K562 (cell line): ENCODE results near the gene RNF39. TPM values are rescaled to one million over a fixed set of nuclear protein-coding genes. Genes with fewer than 3 reads are reported as not detected.
A peak's percentile ranks its signal among the peaks of the same experiment; 100 is the strongest.

ENCODE experiments used
- ASH1L ChIP-seq: fragments of 450-650 bp; IDR thresholded peaks from 2 replicates; pipeline ENCODE4 v1.6.1; 2018; ENCODE audit warnings: borderline replicate concordance, mild to moderate bottlenecking, low read depth; ENCODE audit not compliant: partially characterized antibody
- CREM ChIP-seq: IDR thresholded peaks from 2 replicates; pipeline ENCODE4 v1.6.1; 2014; ENCODE audit warnings: antibody characterized with exemption, low read depth
- DACH1 ChIP-seq: fragments of 450-650 bp; IDR thresholded peaks from 2 replicates; pipeline ENCODE4 v1.6.1; 2018; ENCODE audit not compliant: partially characterized antibody
- GABPB1 ChIP-seq: sonication (generic); formaldehyde crosslinking; IDR thresholded peaks from 2 replicates; pipeline ENCODE4 v1.8.0; 2022; ENCODE audit warnings: mild to moderate bottlenecking, missing genetic modification reagents
- GATA2 ChIP-seq: sonication (generic); formaldehyde crosslinking; IDR thresholded peaks from 2 replicates; pipeline ENCODE4 v1.4.0; 2020; ENCODE audit warnings: mild to moderate bottlenecking, missing genetic modification reagents
- GTF2A2 ChIP-seq: IDR thresholded peaks from 2 replicates; pipeline ENCODE4 v1.6.1; 2016; ENCODE audit warnings: mild to moderate bottlenecking, missing genetic modification characterization, missing compliant biosample characterization
- JUND ChIP-seq, 2 experiments: IDR thresholded peaks; 2 replicates in 1 of 2; 3 replicates in 1 of 2; pipeline ENCODE4 v1.6.1; 2011; ENCODE audit warnings: borderline replicate concordance in 2 of 2, low read depth in 2 of 2, low read length in 2 of 2, improper control_type of control experiment in 1 of 2, missing biosample characterization in 1 of 2, missing genetic modification characterization in 1 of 2, missing genetic modification reagents in 1 of 2
- KLF1 ChIP-seq: fragments of 450-650 bp; IDR thresholded peaks from 2 replicates; pipeline ENCODE4 v1.6.1; 2016; ENCODE audit warnings: missing genetic modification characterization, missing compliant biosample characterization
- PHTF2 ChIP-seq: fragments of 250-450 bp; sonication (Bioruptor Pico); IDR thresholded peaks from 2 replicates; pipeline ENCODE4 v1.5.0; 2021; ENCODE audit warnings: mild to moderate bottlenecking
- RUNX1 ChIP-seq: sonication (generic); IDR thresholded peaks from 2 replicates; pipeline ENCODE4 v1.6.1; 2016; ENCODE audit warnings: antibody characterized with exemption, low read depth
- polyA plus RNA-seq, 8 experiments: library from polyadenylated mRNA; depleted of rRNA in 4 of 8; stranded (reverse) in 5 of 8; unstranded in 3 of 8; fragments of >200 nt; fragmentation: Nextera tagmentation in 2 of 8; fragmentation: Illumina TruSeq in 1 of 8; extraction: Ambion mirVana in 2 of 8; extraction: Trizol in 1 of 8; gene quantifications; 2 replicates each; pipeline versions ENCODE4 v1.2.1 to v1.2.3, GENCODE V29; 2011 to 2014; ENCODE audit warnings: inconsistent platforms in 1 of 8, missing spikeins in 1 of 8
- total RNA-seq, 7 experiments: library from RNA; depleted of rRNA in 6 of 7; stranded (reverse); fragments of >200 nt in 6 of 7; fragmentation: Illumina TruSeq in 2 of 7; extraction: Trizol in 2 of 7; gene quantifications; 2 replicates each; pipeline versions ENCODE4 v1.2.1 to v1.2.3, GENCODE V29; 2011 to 2021; ENCODE audit warnings: low replicate concordance in 1 of 7
- TF ChIP-seq, protein P1 (sequence below): fragments of 200-600 bp; sonication (generic); IDR thresholded peaks from one replicate; pipeline ENCODE4 v1.6.1; 2012; ENCODE audit warnings: mild to moderate bottlenecking, low read depth, low read length, inconsistent platforms
- TF ChIP-seq, protein P2 (sequence below): IDR thresholded peaks from 2 replicates; pipeline ENCODE4 v1.6.1; 2012; ENCODE audit warnings: low read depth, low read length, improper control_type of control experiment, borderline replicate concordance

Gene RNF39
- total and polyA plus RNA-seq, 9 of the 15 experiments (the other 6 are each of a cell fraction or from before 2014, with no cell fraction given) = not detected

- TF ChIP-seq, protein P1, sequence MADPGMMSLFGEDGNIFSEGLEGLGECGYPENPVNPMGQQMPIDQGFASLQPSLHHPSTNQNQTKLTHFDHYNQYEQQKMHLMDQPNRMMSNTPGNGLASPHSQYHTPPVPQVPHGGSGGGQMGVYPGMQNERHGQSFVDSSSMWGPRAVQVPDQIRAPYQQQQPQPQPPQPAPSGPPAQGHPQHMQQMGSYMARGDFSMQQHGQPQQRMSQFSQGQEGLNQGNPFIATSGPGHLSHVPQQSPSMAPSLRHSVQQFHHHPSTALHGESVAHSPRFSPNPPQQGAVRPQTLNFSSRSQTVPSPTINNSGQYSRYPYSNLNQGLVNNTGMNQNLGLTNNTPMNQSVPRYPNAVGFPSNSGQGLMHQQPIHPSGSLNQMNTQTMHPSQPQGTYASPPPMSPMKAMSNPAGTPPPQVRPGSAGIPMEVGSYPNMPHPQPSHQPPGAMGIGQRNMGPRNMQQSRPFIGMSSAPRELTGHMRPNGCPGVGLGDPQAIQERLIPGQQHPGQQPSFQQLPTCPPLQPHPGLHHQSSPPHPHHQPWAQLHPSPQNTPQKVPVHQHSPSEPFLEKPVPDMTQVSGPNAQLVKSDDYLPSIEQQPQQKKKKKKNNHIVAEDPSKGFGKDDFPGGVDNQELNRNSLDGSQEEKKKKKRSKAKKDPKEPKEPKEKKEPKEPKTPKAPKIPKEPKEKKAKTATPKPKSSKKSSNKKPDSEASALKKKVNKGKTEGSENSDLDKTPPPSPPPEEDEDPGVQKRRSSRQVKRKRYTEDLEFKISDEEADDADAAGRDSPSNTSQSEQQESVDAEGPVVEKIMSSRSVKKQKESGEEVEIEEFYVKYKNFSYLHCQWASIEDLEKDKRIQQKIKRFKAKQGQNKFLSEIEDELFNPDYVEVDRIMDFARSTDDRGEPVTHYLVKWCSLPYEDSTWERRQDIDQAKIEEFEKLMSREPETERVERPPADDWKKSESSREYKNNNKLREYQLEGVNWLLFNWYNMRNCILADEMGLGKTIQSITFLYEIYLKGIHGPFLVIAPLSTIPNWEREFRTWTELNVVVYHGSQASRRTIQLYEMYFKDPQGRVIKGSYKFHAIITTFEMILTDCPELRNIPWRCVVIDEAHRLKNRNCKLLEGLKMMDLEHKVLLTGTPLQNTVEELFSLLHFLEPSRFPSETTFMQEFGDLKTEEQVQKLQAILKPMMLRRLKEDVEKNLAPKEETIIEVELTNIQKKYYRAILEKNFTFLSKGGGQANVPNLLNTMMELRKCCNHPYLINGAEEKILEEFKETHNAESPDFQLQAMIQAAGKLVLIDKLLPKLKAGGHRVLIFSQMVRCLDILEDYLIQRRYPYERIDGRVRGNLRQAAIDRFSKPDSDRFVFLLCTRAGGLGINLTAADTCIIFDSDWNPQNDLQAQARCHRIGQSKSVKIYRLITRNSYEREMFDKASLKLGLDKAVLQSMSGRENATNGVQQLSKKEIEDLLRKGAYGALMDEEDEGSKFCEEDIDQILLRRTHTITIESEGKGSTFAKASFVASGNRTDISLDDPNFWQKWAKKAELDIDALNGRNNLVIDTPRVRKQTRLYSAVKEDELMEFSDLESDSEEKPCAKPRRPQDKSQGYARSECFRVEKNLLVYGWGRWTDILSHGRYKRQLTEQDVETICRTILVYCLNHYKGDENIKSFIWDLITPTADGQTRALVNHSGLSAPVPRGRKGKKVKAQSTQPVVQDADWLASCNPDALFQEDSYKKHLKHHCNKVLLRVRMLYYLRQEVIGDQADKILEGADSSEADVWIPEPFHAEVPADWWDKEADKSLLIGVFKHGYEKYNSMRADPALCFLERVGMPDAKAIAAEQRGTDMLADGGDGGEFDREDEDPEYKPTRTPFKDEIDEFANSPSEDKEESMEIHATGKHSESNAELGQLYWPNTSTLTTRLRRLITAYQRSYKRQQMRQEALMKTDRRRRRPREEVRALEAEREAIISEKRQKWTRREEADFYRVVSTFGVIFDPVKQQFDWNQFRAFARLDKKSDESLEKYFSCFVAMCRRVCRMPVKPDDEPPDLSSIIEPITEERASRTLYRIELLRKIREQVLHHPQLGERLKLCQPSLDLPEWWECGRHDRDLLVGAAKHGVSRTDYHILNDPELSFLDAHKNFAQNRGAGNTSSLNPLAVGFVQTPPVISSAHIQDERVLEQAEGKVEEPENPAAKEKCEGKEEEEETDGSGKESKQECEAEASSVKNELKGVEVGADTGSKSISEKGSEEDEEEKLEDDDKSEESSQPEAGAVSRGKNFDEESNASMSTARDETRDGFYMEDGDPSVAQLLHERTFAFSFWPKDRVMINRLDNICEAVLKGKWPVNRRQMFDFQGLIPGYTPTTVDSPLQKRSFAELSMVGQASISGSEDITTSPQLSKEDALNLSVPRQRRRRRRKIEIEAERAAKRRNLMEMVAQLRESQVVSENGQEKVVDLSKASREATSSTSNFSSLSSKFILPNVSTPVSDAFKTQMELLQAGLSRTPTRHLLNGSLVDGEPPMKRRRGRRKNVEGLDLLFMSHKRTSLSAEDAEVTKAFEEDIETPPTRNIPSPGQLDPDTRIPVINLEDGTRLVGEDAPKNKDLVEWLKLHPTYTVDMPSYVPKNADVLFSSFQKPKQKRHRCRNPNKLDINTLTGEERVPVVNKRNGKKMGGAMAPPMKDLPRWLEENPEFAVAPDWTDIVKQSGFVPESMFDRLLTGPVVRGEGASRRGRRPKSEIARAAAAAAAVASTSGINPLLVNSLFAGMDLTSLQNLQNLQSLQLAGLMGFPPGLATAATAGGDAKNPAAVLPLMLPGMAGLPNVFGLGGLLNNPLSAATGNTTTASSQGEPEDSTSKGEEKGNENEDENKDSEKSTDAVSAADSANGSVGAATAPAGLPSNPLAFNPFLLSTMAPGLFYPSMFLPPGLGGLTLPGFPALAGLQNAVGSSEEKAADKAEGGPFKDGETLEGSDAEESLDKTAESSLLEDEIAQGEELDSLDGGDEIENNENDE = no peak
- TF ChIP-seq, protein P2, sequence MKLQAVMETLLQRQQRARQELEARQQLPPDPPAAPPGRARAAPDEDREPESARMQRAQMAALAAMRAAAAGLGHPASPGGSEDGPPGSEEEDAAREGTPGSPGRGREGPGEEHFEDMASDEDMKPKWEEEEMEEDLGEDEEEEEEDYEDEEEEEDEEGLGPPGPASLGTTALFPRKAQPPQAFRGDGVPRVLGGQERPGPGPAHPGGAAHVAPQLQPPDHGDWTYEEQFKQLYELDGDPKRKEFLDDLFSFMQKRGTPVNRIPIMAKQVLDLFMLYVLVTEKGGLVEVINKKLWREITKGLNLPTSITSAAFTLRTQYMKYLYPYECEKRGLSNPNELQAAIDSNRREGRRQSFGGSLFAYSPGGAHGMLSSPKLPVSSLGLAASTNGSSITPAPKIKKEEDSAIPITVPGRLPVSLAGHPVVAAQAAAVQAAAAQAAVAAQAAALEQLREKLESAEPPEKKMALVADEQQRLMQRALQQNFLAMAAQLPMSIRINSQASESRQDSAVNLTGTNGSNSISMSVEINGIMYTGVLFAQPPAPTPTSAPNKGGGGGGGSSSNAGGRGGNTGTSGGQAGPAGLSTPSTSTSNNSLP = no peak; the same call in 1 of the 2 replicates
- TF ChIP-seq JUND (IDR thresholded peaks at IDR 0.05; ENCODE audit: borderline replicate concordance, low read depth, low read length) = peak; percentile 88
- TF ChIP-seq JUND (tag; IDR thresholded peaks at IDR 0.05; ENCODE audit: borderline replicate concordance, low read depth, low read length) = peak; percentile 91; the same call in 2 of the 3 replicates
- no peak for TF ChIP-seq PHTF2 (CRISPR knock-in tag)
- peak; percentile 84 for TF ChIP-seq KLF1 (tag)
- peak; percentile 38; the same call in 1 of the 2 replicates for TF ChIP-seq RUNX1
- TF ChIP-seq DACH1 = no peak
- peak; percentile 97 for TF ChIP-seq GABPB1 (CRISPR knock-in tag)
- no peak for TF ChIP-seq GTF2A2 (tag)
- peak; percentile 67 for TF ChIP-seq ASH1L
- TF ChIP-seq CREM = peak; percentile 96
- TF ChIP-seq GATA2 (CRISPR knock-in tag) = no peak
Observed at GRCh38 chr6:30066577-30067459, 8.8 kb downstream of the RNF39 start, which contains the start of gene PPP1R11 (continued).
